Lower leg skin (tissue), 3 donors: ENCODE data around the gene KIF17.

Source experiments
- CTCF ChIP-seq, 3 donors: fragments of 450-650 bp; IDR thresholded peaks; one replicate each; pipeline ENCODE4 v1.5.1; 2016; ENCODE audit warnings: antibody characterized with exemption in 3 of 3, mild to moderate bottlenecking in 3 of 3, moderate library complexity in 2 of 3
- POLR2A ChIP-seq, 2 donors: fragments of 450-650 bp; IDR thresholded peaks; one replicate each; pipeline ENCODE4 v1.6.1; 2016 to 2017; ENCODE audit warnings: antibody characterized with exemption in 2 of 2, mild to moderate bottlenecking in 1 of 2, moderate library complexity in 1 of 2

DNA sequence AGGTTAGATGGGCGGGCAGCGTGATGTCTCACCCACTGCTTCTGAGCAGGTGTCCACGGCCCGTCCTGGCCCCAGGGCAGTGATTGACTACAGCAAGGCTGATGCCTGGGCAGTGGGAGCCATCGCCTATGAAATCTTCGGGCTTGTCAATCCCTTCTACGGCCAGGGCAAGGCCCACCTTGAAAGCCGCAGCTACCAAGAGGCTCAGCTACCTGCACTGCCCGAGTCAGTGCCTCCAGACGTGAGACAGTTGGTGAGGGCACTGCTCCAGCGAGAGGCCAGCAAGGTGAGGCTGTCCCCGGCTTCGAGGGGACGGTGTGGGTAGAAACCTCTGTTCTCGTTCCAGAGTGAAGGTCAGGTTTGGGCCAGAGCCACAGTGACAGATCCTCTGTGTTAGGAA is 68.9 kb downstream of the KIF17 start:
- no peak for TF ChIP-seq CTCF (IDR thresholded peaks at IDR 0.05)
- no peak for TF ChIP-seq POLR2A (IDR thresholded peaks at IDR 0.05)
